ENCODE measurements around the gene CIAO2A.
"Not testable (repeated sequence)": the region's sequence is repeated elsewhere in the genome, so short reads cannot be mapped to it uniquely, and the experiment has no call there.

CIAO2A gene

GRCh38 chr15:64082757-64083156 is 10.9 kb downstream of the CIAO2A start:
- no peak for DNase-seq (ENCODE audit: extremely low spot score, insufficient read length, low read depth)
- no peak for FAIRE-seq

DNA sequence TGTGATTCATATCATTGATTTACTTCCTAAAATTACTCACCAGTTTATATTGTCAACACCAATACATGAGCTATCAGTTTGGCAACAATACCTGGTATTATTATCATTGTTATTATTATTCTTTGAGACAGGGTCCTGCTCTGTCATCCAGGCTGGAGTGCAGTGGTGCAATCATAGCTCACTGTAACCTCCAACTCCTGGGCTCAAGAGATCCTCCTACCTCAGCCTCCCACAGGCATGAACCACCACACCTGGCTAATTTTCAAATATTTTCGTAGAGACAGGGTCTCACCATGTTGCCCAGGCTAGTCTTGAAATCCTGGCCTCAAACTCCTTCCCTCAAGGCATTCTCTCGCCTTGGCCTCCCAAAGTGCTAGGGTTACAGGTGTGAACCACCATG is 20.1 kb downstream of the CIAO2A start:
- not testable (repeated sequence) for FAIRE-seq; DNase-seq (ENCODE audit: extremely low spot score, insufficient read length, low read depth)

DNA sequence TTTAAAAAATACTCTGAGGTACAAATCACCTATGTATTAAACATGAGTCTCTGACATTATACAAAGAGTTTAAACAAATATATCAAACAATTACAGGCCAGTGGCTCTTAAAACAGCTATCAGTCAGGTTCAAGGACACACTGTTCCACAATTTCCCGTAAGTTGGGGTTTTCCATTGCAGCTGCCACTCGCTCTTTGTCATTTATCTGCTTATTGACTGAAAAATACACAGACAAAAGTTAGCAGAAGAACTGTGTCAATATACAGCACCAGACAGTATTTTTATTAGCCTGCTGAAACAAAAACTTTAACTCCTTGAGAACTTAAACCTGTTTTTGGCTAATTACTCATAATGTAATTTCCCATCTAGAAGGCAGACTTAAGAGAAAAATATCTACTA is 20.8 kb downstream of the CIAO2A start:
- no peak for FAIRE-seq
- DNase-seq (ENCODE audit: extremely low spot score, insufficient read length, low read depth) = no peak

GRCh38 chr15:64071931-64072765 is 21.5 kb downstream of the CIAO2A start:
- DNase-seq (ENCODE audit: extremely low spot score, insufficient read length, low read depth) (no peak), FAIRE-seq (no peak)

DNA sequence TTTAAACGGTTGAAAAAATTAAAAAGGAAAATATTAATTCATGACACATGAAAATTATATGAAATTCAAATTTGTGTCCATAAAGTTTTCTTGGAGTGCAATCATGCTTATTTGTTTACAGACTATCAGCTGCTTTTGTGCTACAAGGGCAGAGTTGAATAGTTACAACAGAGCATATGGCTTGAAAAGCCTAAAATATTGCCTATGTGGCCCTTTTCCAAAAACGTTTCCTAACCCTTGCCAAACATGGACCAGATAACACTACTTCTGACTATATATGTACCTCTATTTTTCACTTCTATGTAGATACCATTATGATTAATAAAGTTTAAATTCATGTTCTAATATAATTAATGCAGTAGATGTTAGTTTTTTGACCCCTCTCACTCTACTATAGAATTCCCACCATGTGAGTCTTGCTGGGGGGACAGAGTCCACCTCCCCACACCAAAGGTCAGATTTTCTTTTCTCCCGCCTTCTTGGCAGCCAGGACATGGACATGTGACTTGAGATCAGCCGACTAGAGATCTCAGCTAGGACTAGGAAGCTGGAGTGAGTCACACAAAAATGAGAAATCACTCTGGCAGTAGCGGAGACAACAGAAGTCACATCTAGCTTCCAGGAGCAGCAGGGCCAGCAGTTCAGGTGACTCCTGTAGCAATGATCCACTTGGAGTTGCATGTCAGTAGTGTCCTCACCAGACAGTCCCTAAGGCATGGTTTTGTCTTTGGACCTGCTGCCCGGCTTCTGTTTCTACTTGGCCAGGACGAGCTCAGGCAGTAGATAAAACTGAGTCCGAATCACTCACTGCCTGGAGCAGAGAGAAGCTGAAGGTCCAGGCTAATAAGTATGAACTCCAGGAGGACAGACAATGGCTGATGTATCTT is 22.4 kb downstream of the CIAO2A start:
- FAIRE-seq = no peak

DNA sequence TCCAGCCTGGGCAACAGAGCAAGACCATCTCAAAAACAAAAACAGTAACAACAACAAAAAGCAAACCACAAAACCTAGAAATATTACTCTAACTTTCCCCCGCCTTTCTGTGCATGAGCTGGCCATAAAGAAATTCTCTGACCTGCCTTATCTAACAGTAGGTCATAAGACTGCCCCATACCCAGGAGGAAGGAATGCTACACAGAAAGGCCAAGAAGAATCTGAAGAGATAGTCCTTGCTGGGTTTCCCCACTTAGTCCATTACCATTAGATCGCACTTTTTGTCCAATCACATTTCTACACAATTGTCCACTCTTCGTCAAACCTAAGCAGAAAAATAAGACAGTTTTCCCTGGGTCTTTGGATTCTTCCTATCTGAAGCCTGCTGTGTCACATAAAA is 23.5 kb downstream of the CIAO2A start:
- FAIRE-seq = no peak
- DNase-seq (ENCODE audit: extremely low spot score, insufficient read length, low read depth) = no peak

More for the DNA sequence above, 22.4 kb downstream of the CIAO2A start:
- DNase-seq (ENCODE audit: extremely low spot score, insufficient read length, low read depth) = no peak

- FAIRE-seq = no peak
- no peak for DNase-seq (ENCODE audit: extremely low spot score, insufficient read length, low read depth)
Measured at GRCh38 chr15:64068133-64068532, 25.5 kb downstream of the CIAO2A start.

DNA sequence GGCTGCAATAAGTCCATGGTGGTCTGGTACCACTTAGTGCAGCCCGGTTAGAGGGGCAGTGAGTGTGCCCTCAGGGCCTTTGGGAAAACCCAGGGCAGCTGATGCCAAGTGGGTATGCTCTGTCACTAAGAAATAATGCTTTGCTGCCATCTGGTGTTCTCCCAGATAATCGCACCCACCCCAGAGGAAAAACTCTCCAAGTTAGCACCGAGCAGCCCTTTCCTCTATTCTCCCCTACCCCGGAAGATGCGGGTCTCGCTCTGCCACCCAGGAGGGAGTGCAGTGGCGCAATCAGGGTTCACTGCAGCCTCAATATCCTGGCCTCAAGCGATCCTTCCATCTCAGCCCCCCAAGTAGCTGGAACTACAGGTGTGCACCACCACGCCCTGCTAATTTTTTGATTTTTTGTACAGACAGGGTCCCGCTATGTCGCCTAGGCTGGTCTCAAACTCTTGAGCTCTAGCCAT is 26.0 kb downstream of the CIAO2A start:
- peak; percentile 58 for DNase-seq (ENCODE audit: extremely low spot score, insufficient read length, low read depth)
- peak; percentile 91 for FAIRE-seq

DNA sequence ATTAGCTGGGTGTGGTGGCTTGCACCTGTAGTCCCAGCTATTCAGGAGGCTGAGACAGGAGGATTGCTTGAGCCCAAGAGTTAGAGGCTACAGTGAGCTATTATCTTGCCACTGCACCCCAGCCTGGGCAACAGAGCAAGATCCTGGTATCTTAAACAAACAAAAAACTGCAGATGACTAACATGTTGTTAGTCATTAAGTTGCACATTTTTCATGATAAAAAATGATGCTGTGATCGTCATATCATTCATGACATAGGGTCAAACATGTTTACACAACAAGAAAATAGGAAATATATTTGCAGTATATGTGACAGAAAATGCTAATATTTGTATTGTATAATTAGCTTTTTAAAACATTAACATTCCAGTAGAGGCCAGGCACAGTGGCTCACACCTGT is 27.2 kb downstream of the CIAO2A start:
- FAIRE-seq = no peak
- no peak for DNase-seq (ENCODE audit: extremely low spot score, insufficient read length, low read depth)

GRCh38 chr15:64060716-64061115 is 32.9 kb downstream of the CIAO2A start:
- no peak for DNase-seq (ENCODE audit: extremely low spot score, insufficient read length, low read depth)
- no peak for FAIRE-seq

DNA sequence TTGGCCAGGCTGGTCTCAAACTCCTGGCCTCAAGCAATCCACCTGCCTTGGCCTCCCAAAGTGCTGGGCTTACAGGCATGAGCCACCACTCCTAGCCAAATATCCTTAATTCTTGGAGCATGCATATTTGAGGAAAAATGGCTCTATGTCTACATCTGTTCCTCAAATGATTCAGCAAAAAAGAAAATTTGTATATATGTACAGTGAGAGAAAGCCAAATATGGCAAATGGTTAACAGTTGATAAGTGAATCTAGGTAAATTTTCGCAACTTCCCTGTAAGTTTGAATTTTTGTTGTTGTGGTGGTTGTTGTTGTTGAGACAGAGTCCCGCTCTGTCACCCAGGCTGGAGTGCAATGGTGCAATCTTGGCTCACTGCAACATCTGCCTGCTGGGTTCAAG is 34.5 kb downstream of the CIAO2A start:
- not testable (repeated sequence) for DNase-seq (ENCODE audit: extremely low spot score, insufficient read length, low read depth); FAIRE-seq

DNA sequence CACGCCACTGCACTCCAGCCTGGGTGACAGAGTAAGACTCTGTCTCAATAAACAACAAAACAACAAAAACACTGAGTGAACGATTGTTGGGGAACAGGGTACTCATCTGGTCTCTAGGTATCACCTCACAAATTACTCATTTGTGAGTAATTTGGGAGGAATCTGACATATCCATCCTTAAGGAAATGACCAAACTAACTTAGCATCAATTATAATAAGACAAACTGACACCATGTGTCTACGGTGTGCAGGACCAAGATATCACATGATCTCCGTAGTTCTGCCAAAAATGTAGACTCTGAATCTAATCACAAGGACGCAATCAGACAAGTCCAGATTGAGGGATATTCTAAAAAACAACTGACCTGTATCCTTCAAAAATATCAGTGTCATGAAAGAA is 35.4 kb downstream of the CIAO2A start:
- DNase-seq (ENCODE audit: extremely low spot score, insufficient read length, low read depth) = no peak
- FAIRE-seq = no peak

DNA sequence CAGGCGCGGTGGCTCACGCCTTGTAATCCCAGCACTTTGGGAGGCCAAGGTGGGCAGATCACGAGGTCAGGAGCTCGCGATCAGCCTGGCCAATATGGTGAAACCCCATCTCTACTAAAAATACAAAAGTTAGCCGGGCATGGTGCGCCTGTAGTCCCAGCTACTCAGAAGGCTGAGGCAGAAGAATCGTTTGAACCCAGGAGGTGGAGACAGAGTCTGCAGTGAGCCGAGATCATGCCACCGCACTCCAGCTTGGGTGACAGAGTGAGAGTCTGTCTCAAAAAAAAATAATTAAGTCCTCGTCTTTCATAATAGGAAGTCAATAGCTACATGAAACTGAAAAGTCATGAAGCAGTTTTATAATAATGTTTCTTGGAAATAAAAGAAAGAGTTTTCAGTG is 40.0 kb downstream of the CIAO2A start:
- not testable (repeated sequence) for DNase-seq (ENCODE audit: extremely low spot score, insufficient read length, low read depth); FAIRE-seq

DNA sequence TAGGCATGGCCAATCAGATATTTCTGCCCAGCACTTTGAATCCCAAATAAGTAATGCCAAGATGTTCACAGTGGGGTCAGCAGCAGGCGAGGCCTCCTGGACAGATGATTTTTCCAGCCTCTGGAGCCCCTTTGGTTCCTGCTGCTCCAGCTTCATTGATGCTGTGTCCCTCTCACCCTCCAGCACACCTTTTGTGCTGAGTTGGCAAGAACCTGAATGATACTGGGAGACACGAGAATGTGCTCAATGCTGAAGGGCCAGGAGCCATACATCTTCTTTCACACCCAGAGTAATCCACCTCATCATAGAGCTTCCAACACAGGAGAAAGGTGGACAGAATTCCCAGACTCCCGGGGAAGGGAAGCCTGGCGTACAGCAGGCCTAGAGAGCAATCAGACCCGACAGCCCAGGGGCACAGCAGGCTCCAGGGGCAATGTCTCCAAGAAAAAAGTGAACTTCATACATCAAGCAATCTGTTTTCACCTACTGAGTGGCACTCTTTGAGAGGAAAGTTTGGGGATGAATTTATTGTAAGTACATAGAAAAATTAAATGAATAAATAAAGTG is 40.6 kb downstream of the CIAO2A start:
- FAIRE-seq = no peak
- DNase-seq (ENCODE audit: extremely low spot score, insufficient read length, low read depth) = no peak

DNA sequence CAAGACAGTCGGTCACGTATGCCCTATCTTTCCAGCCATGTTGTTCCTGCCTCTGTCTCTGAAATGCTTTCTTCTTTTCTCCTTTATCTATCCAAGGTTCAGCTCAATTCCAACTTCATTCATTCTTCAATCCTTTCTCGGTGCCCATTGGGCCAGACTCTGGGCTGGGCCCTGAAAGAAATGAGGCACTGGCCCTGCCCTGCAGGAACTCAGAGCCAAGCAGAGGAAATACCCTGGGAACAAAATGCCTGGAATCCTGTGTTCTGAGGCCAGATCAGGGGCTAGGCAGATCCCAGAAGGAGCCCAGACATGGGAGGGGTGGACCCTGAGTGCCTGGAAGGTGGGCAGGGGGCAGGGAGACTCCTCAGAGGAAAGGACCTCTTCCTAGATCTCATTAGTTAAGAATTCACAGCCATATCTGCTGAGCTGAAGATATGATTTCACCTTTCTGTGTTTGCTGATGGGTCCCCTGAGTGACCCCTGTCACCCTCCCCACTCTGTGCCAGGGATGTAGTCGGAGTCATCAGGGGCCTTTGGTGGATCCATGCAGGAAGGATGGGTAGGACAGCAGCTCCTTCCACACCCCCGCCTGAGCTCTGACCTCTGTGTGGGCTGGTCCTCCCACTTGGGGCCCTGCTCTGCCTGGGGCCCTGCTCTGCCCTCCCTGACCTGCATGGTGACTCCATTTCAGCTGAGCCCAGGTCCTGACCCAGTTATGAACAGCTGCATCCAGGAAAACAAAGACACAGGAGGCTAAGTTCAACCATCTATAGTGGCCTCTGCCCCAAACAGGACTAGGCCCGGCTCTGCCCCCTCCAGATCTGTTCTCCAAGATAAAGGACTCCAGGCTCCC is 42.0 kb downstream of the CIAO2A start:
- no peak for FAIRE-seq

GRCh38 chr15:64051093-64051402 is 42.6 kb downstream of the CIAO2A start:
- DNase-seq (ENCODE audit: extremely low spot score, insufficient read length, low read depth) (no peak), FAIRE-seq (no peak)

More for the DNA sequence above, 42.0 kb downstream of the CIAO2A start:
- DNase-seq (ENCODE audit: extremely low spot score, insufficient read length, low read depth) = no peak

DNA sequence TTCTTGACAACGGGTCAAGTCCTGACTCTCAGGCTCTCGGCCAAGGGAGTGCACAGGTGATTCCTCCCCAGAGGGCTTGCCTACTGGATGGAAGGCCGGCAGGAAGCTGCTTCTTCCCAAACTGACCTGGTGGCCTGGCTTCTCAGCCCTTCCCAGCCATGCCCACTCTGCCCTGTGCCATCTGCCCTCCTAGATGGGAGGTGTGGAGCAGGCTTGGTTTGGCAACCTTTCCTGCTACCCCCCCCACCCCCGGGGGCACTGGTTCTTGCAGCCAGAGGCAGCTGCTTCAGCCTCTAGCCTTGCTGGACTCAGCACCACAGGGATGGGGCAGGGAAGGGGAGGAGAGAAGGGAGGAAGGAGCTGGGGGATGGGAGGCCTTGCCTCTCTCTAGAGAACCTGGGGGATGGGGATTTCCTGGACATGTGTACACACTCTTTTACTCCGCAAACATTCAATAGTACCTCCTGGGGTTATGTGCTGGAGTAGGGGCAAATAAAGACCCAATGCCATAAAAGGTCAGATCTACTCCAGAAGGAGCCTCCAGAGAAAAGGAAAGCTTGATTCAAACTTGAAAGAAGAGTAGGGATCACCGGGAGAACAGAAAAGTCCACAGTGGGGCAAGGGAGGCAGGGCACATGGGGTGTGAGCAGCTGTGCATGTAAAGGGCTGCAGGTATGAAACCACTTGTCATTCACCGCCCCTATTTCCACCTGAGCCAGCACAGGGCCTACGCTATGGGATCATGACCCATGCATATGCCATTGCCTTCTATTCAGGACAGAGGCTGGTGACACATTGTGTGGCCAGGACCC is 43.2 kb downstream of the CIAO2A start:
- DNase-seq (ENCODE audit: extremely low spot score, insufficient read length, low read depth) (no peak), FAIRE-seq (no peak)

DNA sequence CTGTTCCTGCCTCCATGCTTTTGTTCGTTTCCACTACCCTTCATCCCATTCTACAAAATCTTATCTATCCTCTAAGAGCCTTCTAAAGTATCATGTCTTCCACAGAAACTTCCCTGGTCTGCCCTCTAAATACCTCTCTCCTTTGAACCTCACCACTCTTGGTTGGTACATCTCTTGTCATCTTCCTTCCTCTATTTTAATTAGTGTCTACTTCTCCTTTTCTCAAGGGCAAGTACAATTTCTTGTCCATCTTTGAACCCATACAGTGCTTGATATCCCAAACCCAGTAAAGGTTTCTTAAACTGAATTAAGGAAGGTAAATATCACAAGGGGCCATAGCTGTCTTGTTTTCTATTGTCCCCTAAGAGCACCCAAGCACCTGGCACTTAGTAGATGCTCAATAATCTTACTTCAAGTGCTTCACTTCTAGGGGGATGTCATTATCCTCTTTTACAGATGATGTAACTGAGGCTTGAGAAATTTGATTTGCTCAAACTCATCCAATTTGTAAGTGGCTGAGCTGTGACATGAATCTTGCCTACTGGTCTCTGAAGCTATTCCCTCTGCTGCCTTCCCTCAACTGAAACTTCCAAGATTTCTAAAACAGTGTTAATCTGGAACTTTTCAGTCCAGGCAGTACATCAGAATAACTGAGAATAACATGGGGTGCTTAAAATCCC is 44.7 kb downstream of the CIAO2A start:
- FAIRE-seq = no peak
- DNase-seq (ENCODE audit: extremely low spot score, insufficient read length, low read depth) = no peak
